ENCODE data around the gene LSM3. TPM values are rescaled to one million over a fixed set of nuclear protein-coding genes. Genes with fewer than 3 reads are reported as not detected.
A peak's percentile ranks its signal among the peaks of the same experiment; 100 is the strongest.
"Not testable (repeated sequence)": the region's sequence is repeated elsewhere in the genome, so short reads cannot be mapped to it uniquely, and the experiment has no call there.

The LSM3 gene
- total RNA-seq, 1 donor from 2014 or later, result 24.9 TPM

DNA sequence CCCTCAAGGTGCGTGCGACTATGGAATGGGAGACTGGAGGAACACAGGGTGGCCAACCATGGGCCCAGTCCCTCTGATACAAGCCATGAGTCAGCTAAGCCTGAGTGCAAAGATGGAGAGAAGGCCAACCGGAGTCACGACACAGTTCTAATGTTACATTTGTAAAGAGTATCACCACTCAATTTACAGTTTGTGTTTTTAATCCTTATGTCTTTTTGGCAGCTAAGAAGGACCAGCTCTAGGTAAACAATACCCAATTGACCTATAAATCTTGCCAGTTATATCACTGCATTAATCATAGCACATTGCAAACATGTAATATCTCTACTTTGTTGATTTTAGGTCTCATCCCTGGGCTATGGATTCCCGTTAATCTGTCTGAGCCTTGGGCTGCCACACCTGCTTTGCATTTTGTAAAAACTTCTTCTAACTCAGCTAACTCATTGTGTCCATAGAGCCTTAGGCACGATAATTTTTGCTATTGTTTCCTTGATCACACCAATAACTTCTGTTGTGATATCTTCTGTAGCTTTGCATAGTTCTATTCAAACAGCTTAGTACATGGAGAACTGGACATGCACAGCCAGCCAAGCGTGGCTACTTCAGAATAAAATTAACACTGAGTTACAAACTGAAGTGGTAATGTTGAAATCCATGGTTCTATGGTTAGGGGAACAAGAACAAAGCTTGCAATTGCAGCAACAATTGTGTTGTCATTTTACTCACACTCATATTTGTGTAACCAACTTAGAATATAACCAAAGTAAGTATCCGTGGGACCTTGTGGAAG lies 50.3 kb downstream of the LSM3 start:
- no peak overlapping the region for H3K4me3 ChIP-seq (ENCODE audit: low read depth, low read length)
- DNase-seq (ENCODE audit: low read depth), result peak; percentile 77
- TF ChIP-seq, protein P1, sequence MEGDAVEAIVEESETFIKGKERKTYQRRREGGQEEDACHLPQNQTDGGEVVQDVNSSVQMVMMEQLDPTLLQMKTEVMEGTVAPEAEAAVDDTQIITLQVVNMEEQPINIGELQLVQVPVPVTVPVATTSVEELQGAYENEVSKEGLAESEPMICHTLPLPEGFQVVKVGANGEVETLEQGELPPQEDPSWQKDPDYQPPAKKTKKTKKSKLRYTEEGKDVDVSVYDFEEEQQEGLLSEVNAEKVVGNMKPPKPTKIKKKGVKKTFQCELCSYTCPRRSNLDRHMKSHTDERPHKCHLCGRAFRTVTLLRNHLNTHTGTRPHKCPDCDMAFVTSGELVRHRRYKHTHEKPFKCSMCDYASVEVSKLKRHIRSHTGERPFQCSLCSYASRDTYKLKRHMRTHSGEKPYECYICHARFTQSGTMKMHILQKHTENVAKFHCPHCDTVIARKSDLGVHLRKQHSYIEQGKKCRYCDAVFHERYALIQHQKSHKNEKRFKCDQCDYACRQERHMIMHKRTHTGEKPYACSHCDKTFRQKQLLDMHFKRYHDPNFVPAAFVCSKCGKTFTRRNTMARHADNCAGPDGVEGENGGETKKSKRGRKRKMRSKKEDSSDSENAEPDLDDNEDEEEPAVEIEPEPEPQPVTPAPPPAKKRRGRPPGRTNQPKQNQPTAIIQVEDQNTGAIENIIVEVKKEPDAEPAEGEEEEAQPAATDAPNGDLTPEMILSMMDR (conservative IDR thresholded peaks at IDR 0.05; ENCODE audit: low read depth, low read length), result no peak

DNA sequence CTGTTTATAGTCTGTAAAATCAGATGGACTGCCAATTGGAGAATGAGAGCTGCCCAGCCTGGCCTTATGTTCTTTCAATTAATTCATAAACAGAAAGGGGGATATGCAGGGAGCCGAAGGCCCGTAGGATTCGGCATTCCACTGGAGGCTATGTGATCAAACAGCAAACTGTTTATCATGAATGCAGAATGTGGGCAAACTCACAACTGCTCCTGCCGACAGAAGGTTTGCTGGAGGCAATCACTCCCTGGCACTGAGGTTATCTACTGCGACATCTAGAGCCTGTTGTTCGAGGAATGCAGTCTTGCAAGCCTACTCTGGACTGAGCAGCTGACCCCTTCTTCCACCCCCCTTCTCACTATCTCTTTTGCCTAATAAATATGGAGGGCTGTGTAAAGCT lies 51.1 kb downstream of the LSM3 start:
- H3K4me3 ChIP-seq (ENCODE audit: low read depth, low read length); DNase-seq (ENCODE audit: low read depth): not testable (repeated sequence)

DNA sequence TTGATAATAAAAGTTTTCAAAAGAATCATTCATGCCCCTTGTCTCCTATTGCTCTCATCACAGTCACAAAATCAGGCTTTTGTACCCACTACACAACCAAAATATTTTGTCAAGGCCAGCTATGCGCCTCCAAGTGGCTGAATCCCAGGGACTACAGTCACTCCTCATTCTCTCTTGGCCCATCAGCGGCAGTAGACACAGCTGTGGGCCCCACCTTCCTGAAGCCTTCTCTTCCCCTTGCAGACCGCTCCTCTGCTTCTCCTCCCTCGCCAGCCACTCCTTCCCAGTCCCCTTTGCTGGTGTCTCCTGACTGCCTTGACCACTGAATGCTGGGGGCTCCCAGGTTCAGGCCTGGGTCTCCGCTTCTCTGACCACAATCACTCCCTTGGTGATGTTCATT lies 52.1 kb downstream of the LSM3 start:
- no peak for DNase-seq (ENCODE audit: low read depth)
- TF ChIP-seq, protein P1 (conservative IDR thresholded peaks at IDR 0.05; ENCODE audit: low read depth, low read length), result no peak
- H3K4me3 ChIP-seq (ENCODE audit: low read depth, low read length), result no peak overlapping the region

DNA sequence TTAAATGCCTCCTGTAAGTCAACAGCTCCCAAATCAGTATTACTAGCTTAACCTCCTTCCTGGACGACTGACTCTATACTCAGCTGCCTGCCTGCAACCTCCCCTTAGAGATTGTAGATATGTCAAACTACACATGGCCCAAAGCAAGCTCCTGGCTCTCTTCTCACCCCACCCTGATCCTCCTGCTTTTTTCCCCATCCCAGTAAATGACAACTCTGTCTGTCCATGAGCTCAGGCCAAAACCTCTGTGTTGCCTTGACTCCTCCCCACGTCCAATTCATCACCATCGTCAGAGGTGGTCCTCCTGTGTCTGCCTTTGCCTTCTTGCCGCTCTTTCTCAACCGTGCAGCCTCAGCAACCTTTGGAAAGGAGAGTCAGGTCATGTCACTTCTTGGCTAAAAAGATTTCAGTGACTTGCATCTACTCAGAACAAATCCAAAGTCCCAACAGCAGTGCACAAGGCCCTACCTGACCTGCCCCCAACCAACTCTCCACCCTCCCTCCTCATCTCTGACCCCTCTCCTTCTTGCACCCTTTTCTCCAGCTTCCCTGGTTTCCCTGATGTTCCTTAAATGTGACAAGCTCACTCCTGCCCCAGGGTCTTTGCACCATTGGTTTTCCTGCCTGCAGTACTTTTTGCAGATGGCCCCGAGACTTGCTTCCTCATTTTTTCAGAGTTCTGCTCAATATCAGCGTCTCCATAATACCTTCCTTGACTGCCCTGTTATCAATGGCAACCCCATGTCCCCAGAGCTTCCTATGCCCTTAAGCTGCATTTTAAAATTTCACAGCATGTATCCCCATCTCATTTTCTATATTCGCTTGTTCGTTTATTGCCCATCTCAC lies 52.8 kb downstream of the LSM3 start:
- H3K4me3 ChIP-seq (ENCODE audit: low read depth, low read length), result no peak overlapping the region
- no peak for DNase-seq (ENCODE audit: low read depth)
- TF ChIP-seq, protein P1 (conservative IDR thresholded peaks at IDR 0.05; ENCODE audit: low read depth, low read length), result no peak

DNA sequence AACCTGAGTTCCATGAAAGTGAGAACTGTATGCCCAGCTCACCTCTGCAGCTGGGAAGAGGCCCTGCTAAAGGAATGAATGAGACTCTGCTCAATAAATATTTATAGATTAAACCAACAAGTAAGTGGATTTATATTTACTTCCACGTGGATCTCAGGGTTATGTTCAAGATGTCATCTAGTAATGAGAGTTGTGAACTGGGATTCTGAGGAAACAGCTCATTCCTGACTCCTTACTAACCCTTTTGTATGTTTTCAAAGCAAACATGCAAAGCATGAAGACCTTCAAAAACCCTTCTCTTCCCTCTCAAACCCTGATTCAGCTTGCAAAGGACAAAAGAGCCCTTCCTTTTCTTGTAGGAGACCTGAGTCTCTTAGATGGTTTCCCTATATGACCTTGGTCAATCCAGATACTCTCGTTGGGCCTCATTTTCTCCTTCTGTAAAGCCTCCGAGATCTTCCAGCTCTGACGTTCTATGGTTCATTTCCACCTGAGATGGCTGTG lies 53.4 kb downstream of the LSM3 start:
- TF ChIP-seq, protein P1 (conservative IDR thresholded peaks at IDR 0.05; ENCODE audit: low read depth, low read length), result no peak

DNA sequence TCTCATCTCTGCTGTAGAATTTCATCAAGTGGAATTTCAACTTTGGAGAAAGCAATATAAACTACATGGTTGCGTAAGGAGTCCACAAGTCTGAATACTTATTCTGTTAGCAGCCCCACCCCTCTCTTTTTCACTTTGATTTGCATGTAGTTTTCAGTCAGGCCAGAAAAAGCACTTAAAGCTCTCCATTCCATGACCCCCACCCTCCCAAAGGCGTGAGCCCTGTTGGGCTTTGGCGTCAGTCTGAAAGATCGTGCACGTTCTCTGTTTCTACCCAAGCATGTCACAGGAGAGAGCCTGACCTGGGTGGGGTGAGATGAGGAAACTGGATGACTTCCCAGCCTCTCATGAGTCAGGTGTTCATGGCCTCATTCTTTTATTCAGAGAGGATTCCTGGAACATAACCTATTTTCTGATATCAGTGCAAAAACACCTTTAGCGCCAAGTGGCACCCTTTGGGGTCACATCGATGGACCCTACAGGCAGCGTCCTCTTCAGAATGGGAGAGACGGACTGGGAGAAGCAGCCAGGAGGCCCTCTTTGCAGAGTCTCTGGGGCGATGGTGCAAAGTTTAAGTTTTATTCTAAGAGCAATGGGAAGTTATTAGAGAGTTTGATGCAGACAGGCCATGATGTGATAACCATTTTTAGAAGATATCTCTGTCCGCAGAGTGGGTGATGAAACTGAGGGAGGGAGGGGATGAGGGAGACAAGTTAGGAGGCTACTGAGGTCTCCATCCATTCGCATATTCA lies 55.8 kb downstream of the LSM3 start:
- H3K4me3 ChIP-seq (ENCODE audit: low read depth, low read length), result no peak overlapping the region
- DNase-seq (ENCODE audit: low read depth), result peak; percentile 98
- TF ChIP-seq, protein P1 (conservative IDR thresholded peaks at IDR 0.05; ENCODE audit: low read depth, low read length), result no peak

More for the DNA sequence above, 53.4 kb downstream of the LSM3 start:
- no peak overlapping the region for H3K4me3 ChIP-seq (ENCODE audit: low read depth, low read length)
- no peak for DNase-seq (ENCODE audit: low read depth)

All from epithelial cell of proximal tubule (primary cell).